ENCODE data around the gene HSF2BP. TPM values are rescaled to one million over a fixed set of nuclear protein-coding genes. Genes with fewer than 3 reads are reported as not detected.
"Not testable (repeated sequence)": the region's sequence is repeated elsewhere in the genome, so short reads cannot be mapped to it uniquely, and the experiment has no call there.

HSF2BP gene
- total RNA-seq, 2 experiments from 2014 or later = 1.5 to 1.6 TPM

- DNase-seq = no peak
- no peak overlapping the region for H3K27ac Mint-ChIP-seq
- ChIA-PET CTCF (interaction anchor here (0.5 kb wide), 1 partner anchor 183 kb away, joined by 5 read pairs; no protein-coding TSS in a partner anchor), POLR2A (no interaction called here)
- intact Hi-C loops (cut with DNase I, micrococcal nuclease) = loop anchor here in 1 of 2 experiments (5.0 kb wide), 1 partner anchor 40 kb away; no protein-coding TSS in a partner anchor
- H3K36me3 Mint-ChIP-seq (ENCODE audit: low read depth) = no peaks in the 10 kb centered on the region
- H3K4me3 Mint-ChIP-seq = no peak overlapping the region
- H3K9me3 Mint-ChIP-seq (ENCODE audit: low read depth) = no peaks in the 10 kb centered on the region
- H3K27me3 Mint-ChIP-seq = no peaks in the 10 kb centered on the region
- H3K4me1 Mint-ChIP-seq = peaks cover 2% of the 10 kb centered on the region
- ATAC-seq = no peak
These were observed 56.7 kb downstream of the HSF2BP start for GRCh38 chr21:43602266-43603232.

- CTCF ChIA-PET = interaction anchor here (0.6 to 1.0 kb wide), 3 partner anchors 13 to 758 kb away, joined by 3 read pairs; no protein-coding TSS in a partner anchor
These were observed 58.5 kb downstream of the HSF2BP start for GRCh38 chr21:43600642-43601402.

DNA sequence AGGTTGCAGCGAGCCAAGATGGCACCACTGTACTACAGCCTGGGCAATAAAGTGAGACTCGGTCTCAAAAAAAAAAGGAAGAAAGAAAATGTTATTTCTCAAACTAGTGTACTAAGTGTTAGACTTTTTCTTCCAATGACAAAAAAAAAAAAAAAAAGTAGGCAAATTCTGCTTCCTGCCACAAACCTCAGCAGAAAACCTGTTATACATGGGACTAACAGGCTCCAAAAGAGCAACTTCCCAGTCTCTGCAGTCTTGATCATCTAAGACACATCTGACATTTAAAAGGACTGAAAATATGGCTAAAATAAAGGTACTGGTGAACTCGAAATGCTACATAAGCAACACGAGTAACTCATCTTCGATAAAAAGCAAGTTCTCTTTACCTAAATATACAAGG is 59.6 kb downstream of the HSF2BP start:
- Mint-ChIP-seq H3K4me1 (peaks cover 2% of the 10 kb centered on the region), H3K27ac (no peak overlapping the region)
- intact Hi-C loops (cut with DNase I, micrococcal nuclease) = loop anchor here in 1 of 2 experiments (5.0 kb wide), 1 partner anchor 43 kb away; no protein-coding TSS in a partner anchor

More at GRCh38 chr21:43600642-43601402, 58.5 kb downstream of the HSF2BP start:
- intact Hi-C loops (cut with DNase I, micrococcal nuclease) = loop anchor here in 1 of 2 experiments (5.0 kb wide), 1 partner anchor 41 kb away; no protein-coding TSS in a partner anchor
- Mint-ChIP-seq H3K9me3 (ENCODE audit: low read depth) (no peaks in the 10 kb centered on the region), H3K27ac (no peak overlapping the region), H3K4me1 (peaks cover 2% of the 10 kb centered on the region), H3K4me3 (no peak overlapping the region), H3K36me3 (ENCODE audit: low read depth) (no peaks in the 10 kb centered on the region), H3K27me3 (no peaks in the 10 kb centered on the region)
- no peak for ATAC-seq
- DNase-seq = no peak
- POLR2A ChIA-PET = no interaction called here

DNA sequence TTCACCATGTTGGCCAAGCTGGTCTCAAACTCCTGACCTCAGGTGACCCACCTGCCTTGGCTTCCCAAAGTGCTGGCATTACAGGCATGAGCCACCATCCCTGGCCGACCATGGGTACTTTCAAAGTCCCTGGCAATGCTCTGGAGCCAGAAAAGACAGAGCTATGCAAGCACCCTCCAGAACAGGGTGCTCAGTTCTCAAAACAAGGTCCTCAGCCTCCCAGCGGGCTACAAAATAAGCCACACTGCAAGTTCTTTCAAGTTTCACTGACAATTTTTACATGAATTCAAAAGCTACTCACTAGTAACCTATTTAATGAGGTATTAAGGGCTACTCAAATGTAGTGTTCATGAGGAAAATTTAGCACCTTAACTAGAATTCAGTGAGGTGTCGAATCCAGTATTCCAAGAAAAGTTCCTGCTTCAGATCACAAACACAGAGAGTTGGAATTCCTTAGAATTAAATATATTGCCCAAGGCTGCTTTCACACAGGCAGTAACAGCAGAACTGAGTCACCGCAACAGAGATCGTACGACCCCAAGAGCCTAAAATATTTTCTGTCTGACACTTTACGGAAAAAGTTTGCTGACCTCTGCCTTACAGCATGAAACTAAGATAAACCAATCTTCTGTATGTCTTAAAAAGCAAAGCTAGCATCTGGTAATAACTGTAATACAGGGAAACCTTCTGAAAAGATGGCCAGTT is 60.7 kb downstream of the HSF2BP start:
- ChIA-PET POLR2A (no interaction called here), CTCF (interaction anchor here (0.6 kb wide), 1 partner anchor 916 kb away, joined by 3 read pairs; no protein-coding TSS in a partner anchor)
- no peaks in the 10 kb centered on the region for H3K27me3 Mint-ChIP-seq
- H3K9me3 Mint-ChIP-seq (ENCODE audit: low read depth) = no peaks in the 10 kb centered on the region
- ATAC-seq (no peak), DNase-seq (no peak)
- H3K36me3 Mint-ChIP-seq (ENCODE audit: low read depth) = no peaks in the 10 kb centered on the region
- peaks cover 2% of the 10 kb centered on the region for H3K4me1 Mint-ChIP-seq
- no peak overlapping the region for H3K27ac Mint-ChIP-seq
- no peak overlapping the region for H3K4me3 Mint-ChIP-seq
- intact Hi-C loops (cut with DNase I, micrococcal nuclease) = no loop called here

More for the DNA sequence above, 59.6 kb downstream of the HSF2BP start:
- CTCF ChIA-PET = no interaction called here
- no peak for ATAC-seq
- no peak for DNase-seq
- POLR2A ChIA-PET = no interaction called here
- Mint-ChIP-seq H3K4me3 (no peak overlapping the region), H3K27me3 (no peaks in the 10 kb centered on the region), H3K36me3 (ENCODE audit: low read depth) (no peaks in the 10 kb centered on the region), H3K9me3 (ENCODE audit: low read depth) (no peaks in the 10 kb centered on the region)

DNA sequence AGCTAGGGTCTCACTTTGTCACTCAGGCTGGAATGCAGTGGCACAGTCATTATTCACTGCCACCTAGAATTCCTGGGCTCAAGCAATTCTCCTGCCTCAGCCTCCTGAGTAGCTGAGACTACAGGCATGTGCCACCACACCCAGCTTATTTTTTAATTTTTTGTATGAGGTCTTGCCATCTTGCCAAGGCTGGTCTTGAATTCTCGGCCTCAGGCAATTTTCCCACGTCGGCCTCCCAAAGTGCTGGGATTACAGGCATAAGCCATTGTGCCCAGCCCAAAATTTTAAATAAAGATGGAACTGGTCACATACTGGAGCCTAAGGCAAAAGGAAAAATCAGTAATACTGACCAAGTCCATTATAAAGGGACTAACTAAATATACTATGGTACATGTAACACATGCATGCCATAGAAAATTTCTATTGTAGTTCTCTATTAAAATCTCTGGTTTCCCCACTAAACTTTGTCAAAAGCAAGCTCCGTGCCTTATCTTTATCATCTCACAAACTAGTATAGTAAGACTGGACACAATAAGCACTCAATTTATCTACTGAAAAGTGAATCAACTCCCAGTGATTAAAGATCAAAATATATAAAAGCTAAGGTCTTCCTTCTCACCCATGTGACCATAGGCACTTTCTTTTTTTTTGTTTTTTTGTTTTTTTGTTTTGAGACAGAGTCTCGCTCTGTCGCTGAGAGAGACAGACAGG is 61.6 kb downstream of the HSF2BP start:
- ATAC-seq (no peak), DNase-seq (no peak)
- H3K27ac Mint-ChIP-seq = no peak overlapping the region
- H3K4me3 Mint-ChIP-seq = no peak overlapping the region
- no peaks in the 10 kb centered on the region for H3K36me3 Mint-ChIP-seq (ENCODE audit: low read depth)
- POLR2A ChIA-PET = interaction anchor here (0.6 kb wide), 1 partner anchor 652 kb away, joined by 5 read pairs; no protein-coding TSS in a partner anchor
- no peaks in the 10 kb centered on the region for H3K27me3 Mint-ChIP-seq
- peaks cover 2% of the 10 kb centered on the region for H3K4me1 Mint-ChIP-seq
- no peaks in the 10 kb centered on the region for H3K9me3 Mint-ChIP-seq (ENCODE audit: low read depth)
- intact Hi-C loops (cut with DNase I, micrococcal nuclease) = no loop called here
- CTCF ChIA-PET = interaction anchor here (0.9 kb wide), 1 partner anchor 23 kb away, joined by 3 read pairs; no protein-coding TSS in a partner anchor

- ChIA-PET POLR2A (no interaction called here), CTCF (interaction anchor here (0.9 kb wide), 1 partner anchor 23 kb away, joined by 3 read pairs; no protein-coding TSS in a partner anchor)
- no peak overlapping the region for H3K4me3 Mint-ChIP-seq
- no peaks in the 10 kb centered on the region for H3K9me3 Mint-ChIP-seq (ENCODE audit: low read depth)
- no peaks in the 10 kb centered on the region for H3K36me3 Mint-ChIP-seq (ENCODE audit: low read depth)
- H3K27me3 Mint-ChIP-seq = no peaks in the 10 kb centered on the region
- intact Hi-C loops (cut with DNase I, micrococcal nuclease) = no loop called here
- peaks cover 2% of the 10 kb centered on the region for H3K4me1 Mint-ChIP-seq
- no peak overlapping the region for H3K27ac Mint-ChIP-seq
- ATAC-seq = no peak
- no peak for DNase-seq
These were observed 62.2 kb downstream of the HSF2BP start for GRCh38 chr21:43597052-43597451.

- ATAC-seq (no peak), DNase-seq (no peak)
- H3K27ac Mint-ChIP-seq = no peak overlapping the region
- H3K4me3 Mint-ChIP-seq = no peak overlapping the region
- CTCF ChIA-PET = interaction anchor here (0.9 kb wide), 1 partner anchor 24 kb away, joined by 3 read pairs; no protein-coding TSS in a partner anchor
- H3K36me3 Mint-ChIP-seq (ENCODE audit: low read depth) = no peaks in the 10 kb centered on the region
- intact Hi-C loops (cut with DNase I, micrococcal nuclease) = no loop called here
- no peaks in the 10 kb centered on the region for H3K27me3 Mint-ChIP-seq
- H3K4me1 Mint-ChIP-seq = no peaks in the 10 kb centered on the region
- POLR2A ChIA-PET = no interaction called here
- no peaks in the 10 kb centered on the region for H3K9me3 Mint-ChIP-seq (ENCODE audit: low read depth)
These were observed 62.7 kb downstream of the HSF2BP start for GRCh38 chr21:43596616-43597015.

DNA sequence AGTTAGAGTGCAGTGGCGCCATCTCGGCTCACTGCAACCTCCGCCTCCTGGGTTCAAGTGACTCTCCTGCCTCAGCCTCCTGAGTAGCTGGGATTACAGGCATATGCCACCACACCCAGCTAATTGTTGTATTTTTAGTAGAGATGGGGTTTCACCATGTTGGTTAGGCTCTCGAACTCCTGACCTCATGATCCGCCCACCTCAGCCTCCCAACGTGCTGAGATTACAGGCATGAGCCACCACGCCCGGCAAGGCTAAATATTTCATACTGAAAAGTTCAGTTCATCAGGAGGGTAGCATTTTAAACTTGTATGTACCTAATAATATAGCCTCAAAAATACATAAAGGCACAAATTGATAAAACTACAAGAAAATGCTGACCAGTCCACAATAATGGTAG is 63.5 kb downstream of the HSF2BP start:
- POLR2A ChIA-PET; H3K9me3 Mint-ChIP-seq (ENCODE audit: low read depth); H3K27me3 Mint-ChIP-seq; H3K4me3 Mint-ChIP-seq; H3K27ac Mint-ChIP-seq; H3K4me1 Mint-ChIP-seq; DNase-seq; ATAC-seq; H3K36me3 Mint-ChIP-seq (ENCODE audit: low read depth); intact Hi-C loops (cut with DNase I, micrococcal nuclease): not testable (repeated sequence)
- CTCF ChIA-PET = interaction anchor here (0.7 kb wide), 1 partner anchor 61 kb away, joined by 3 read pairs; no protein-coding TSS in a partner anchor

GRCh38 chr21:43593078-43593477 is 66.2 kb downstream of the HSF2BP start:
- ATAC-seq = no peak
- intact Hi-C loops (cut with DNase I, micrococcal nuclease) = no loop called here
- POLR2A ChIA-PET = no interaction called here
- Mint-ChIP-seq H3K4me3 (no peak overlapping the region), H3K27me3 (no peaks in the 10 kb centered on the region), H3K27ac (no peak overlapping the region), H3K9me3 (ENCODE audit: low read depth) (no peaks in the 10 kb centered on the region), H3K36me3 (ENCODE audit: low read depth) (no peaks in the 10 kb centered on the region), H3K4me1 (no peaks in the 10 kb centered on the region)
- CTCF ChIA-PET = no interaction called here
- DNase-seq = no peak

DNA sequence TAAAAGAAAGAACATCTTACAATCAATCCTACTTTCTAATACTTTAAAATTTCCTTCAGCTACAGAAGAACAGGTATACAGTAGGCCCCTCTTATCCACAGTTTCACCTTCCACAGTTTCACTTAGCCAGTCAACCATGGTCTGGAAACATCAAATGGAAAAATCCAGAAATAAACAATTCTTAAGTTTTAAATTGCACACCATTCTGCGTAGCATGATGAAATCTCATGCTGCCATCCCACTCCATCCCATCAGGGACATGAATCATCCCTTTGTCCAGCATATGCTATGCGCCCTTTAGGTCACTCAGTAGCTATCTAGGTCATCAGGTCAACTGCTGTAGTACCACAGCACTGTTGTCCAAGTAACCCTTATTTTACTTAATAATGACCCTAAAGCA is 67.7 kb downstream of the HSF2BP start:
- Mint-ChIP-seq H3K4me3 (no peak overlapping the region), H3K27me3 (no peaks in the 10 kb centered on the region), H3K4me1 (no peaks in the 10 kb centered on the region), H3K9me3 (ENCODE audit: low read depth) (no peaks in the 10 kb centered on the region), H3K27ac (no peak overlapping the region), H3K36me3 (ENCODE audit: low read depth) (no peaks in the 10 kb centered on the region)
- POLR2A ChIA-PET = no interaction called here
- no peak for DNase-seq
- ATAC-seq = no peak
- intact Hi-C loops (cut with DNase I, micrococcal nuclease) = no loop called here
- CTCF ChIA-PET = no interaction called here

All from activated CD4-positive, alpha-beta T cell treated with anti-CD3 and anti-CD28 coated beads for 36 hours (primary cell).